Measurements from ENCODE around the gene FLVCR1.

- TF ChIP-seq MAX (CRISPR knock-in tag; IDR thresholded peaks at IDR 0.05) (no peak), CTCF (IDR thresholded peaks at IDR 0.05) (no peak), USF1 (CRISPR knock-in tag; IDR thresholded peaks at IDR 0.05) (no peak), ETV6 (CRISPR knock-in tag; IDR thresholded peaks at IDR 0.05) (no peak), ESRRA (CRISPR knock-in tag; IDR thresholded peaks at IDR 0.05; ENCODE audit: borderline replicate concordance) (no peak), ZNF232 (CRISPR knock-in tag; IDR thresholded peaks at IDR 0.05) (no peak), GABPB1 (CRISPR knock-in tag; IDR thresholded peaks at IDR 0.05) (no peak)
Measured at GRCh38 chr1:212941452-212941851, 83.4 kb downstream of the FLVCR1 start.
